Astrocyte of the spinal cord (primary cell): ENCODE results near the gene OTP.

ENCODE experiments used
- DNase-seq: peaks from one replicate; pipeline ENCODE4 v3.0.0; 2011; ENCODE audit warnings: low read depth, low spot score
- H3K4me3 ChIP-seq: 2 replicates; pipeline ENCODE4 v1.5.1; 2011; ENCODE audit warnings: low read depth, mild to moderate bottlenecking, low read length, moderate library complexity
- CTCF ChIP-seq: IDR thresholded peaks from 2 replicates; pipeline ENCODE4 v1.5.1; 2012; ENCODE audit warnings: low read depth, mild to moderate bottlenecking, low read length, inconsistent platforms
- in situ Hi-C: cut with HindIII; loops from 2 replicates; pipeline ENCODE4 v1.10.0; 2017; ENCODE audit warnings: low sequenced_read_pairs

OTP gene

GRCh38 chr5:77640589-77641396 is 2.3 kb upstream of the OTP start:
- no peak overlapping the region for H3K4me3 ChIP-seq
- TF ChIP-seq CTCF = no peak
- in situ Hi-C loops = no loop called here
- no peak for DNase-seq

DNA sequence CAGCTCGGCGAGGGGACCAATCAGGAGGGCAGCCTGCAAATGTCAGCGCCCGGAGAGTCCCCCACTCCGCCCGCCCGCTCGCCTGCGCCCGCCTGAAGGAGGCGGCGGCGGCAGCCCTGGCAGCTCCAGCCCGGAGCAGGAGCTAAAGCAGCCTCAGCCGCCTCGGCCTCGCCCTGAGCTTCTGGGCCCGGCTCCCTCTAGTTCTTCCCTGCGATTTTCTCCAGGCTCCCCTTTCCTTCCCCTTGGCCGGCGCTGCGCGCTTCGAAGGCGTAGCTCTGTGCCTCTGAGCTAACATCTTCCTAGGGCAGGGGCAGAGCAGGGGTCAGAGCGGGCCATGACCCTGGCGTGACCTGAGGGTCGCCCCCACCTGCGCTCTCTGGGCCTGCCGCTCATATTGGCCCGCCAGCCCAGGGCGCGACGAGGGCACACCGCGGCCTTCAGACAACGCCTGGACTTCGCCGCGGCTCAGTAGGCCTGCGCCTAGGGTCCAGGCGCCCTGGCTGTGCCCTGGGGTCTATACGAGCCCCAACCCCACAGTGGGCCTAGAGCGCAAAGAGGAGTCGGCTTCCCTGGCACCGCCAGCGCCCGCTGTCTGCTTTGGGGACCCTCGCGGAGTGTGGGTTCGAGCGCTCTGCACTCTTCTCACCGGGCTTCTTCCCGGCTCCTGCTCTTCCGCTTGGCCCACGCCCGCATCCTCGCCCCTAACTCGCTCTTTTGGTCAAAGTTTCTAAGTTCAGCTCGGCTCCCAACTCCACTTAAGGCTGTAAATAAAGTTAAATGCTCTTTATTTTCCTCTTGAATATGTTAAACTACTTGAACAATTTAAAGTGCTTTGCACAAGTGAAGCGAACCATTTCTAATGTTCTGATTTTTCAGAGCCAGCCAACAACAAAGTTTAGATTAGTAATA is 504 bp upstream of the OTP start:
- in situ Hi-C loops = no loop called here
- DNase-seq = no peak
- TF ChIP-seq CTCF = no peak
- no peak overlapping the region for H3K4me3 ChIP-seq

DNA sequence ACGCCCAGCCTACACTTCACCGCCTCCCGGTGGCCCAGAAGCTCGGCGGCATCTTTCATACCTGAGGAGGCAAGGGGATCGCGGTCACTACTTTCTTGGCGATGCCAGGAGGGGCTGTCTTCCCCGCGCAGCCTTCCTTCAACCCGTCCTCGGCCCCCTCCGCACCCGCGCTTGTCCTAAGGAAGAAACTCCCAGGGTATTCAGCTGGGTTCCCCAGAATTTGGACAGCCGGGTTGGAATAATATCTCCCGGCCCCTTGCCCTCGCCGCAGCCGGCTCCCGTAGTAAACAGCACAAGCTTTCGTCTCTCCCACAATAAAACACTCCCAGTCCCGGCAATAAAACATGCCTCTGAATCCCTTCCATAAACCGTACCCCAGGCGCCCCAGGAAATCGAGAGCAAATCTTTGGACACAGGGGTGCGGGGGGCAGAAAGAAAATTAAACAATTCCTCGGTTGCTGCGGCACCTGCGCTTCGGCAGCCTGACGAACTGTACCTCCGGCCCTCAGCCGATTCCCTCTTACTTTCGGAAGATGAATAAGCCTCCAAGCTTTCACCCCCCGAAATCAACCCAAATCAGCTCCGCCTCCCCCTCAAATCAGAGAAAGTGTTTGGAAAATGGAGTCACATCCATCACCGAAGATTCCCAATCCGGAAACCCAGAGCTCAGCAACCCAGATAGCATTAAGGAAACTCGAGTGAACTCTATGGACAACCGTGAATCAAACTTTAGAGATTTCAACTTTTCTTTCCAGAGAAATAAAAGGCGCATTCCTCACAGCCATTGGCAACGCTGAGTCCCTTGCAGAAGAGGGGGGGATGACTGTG is 1.1 kb downstream of the OTP start:
- DNase-seq = no peak
- H3K4me3 ChIP-seq = no peak overlapping the region
- in situ Hi-C loops = no loop called here
- TF ChIP-seq CTCF = no peak

GRCh38 chr5:77636641-77637169 is 1.8 kb downstream of the OTP start:
- TF ChIP-seq CTCF = no peak
- no peak overlapping the region for H3K4me3 ChIP-seq
- DNase-seq = no peak
- in situ Hi-C loops = no loop called here

DNA sequence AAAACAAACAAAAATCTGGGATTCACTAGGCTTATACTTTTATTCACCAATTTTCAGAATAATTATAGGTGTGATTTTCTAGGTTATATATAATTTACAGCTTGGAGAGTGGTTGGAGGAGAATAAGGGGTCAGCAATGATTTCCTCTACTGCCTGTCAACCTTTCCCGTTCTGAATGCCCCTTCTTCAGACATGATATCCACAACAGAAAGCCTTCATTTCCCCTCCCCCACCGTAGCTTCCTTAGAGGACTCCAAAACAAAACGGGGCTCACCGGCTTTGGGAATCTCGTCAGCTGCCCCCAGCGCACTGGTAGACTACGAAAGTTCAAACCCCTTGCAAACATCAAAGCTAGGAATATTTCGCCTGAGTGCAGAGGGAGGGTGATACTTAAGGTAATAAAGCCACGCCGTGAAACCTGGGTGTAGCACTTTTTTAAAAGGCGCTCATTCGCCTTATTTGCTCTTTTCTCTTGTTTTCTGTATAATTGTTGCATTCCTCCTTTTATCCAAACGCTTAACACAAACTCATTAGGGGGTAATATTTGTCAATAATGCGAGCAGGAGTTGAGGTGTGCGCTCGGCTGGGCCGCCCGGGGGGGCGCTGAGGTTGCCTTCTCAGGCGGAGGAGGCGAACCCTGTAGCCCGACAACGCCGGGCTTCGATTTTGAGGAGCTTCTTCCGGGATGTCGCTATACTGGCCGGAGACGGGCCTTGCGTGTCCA is 2.4 kb downstream of the OTP start:
- DNase-seq = no peak
- in situ Hi-C loops = no loop called here
- no peak for TF ChIP-seq CTCF
- H3K4me3 ChIP-seq = no peak overlapping the region
